Adrenal gland (tissue), 5 donors: ENCODE data around the gene LMNTD2.

Experiments
- POLR2A ChIP-seq, 2 donors: fragments of 450-650 bp; IDR thresholded peaks; one replicate each; pipeline ENCODE4 v1.6.1; 2017; ENCODE audit warnings: antibody characterized with exemption in 2 of 2, mild to moderate bottlenecking in 2 of 2, moderate library complexity in 1 of 2
- TF ChIP-seq, protein P1 (sequence below), 6 experiments: fragments of 450-650 bp in 4 of 6; fragments of 200-600 bp in 2 of 6; sonication (generic) in 1 of 6; IDR thresholded peaks; 1 replicate in 5 of 6; 2 replicates in 1 of 6; pipeline versions ENCODE4 v1.5.1 to v1.8.0; 2016 to 2021; ENCODE audit warnings: antibody characterized with exemption in 6 of 6, mild to moderate bottlenecking in 2 of 6, moderate library complexity in 1 of 6
- donor health status: DM: no; HTN: no; CAD: no.

DNA sequence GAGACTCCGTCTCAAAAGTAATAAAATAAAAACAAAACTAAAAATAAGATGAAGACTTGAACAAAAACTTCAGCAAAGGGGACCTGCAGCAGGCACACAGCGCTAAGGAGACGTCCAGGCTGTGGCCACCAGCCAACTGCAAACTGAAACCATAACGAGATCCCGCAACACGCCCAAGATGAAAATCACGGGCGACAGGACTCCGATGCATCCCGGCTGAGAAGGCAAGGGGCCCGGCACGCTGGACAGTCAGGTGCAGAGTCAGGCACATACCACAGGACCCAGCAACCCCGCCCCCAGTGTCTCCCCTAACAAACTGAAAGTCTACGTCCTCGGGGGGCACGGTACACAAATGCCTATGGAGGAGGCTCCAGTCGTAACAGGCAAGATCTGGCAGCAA is 34.3 kb downstream of the LMNTD2 start:
- TF ChIP-seq, protein P1, sequence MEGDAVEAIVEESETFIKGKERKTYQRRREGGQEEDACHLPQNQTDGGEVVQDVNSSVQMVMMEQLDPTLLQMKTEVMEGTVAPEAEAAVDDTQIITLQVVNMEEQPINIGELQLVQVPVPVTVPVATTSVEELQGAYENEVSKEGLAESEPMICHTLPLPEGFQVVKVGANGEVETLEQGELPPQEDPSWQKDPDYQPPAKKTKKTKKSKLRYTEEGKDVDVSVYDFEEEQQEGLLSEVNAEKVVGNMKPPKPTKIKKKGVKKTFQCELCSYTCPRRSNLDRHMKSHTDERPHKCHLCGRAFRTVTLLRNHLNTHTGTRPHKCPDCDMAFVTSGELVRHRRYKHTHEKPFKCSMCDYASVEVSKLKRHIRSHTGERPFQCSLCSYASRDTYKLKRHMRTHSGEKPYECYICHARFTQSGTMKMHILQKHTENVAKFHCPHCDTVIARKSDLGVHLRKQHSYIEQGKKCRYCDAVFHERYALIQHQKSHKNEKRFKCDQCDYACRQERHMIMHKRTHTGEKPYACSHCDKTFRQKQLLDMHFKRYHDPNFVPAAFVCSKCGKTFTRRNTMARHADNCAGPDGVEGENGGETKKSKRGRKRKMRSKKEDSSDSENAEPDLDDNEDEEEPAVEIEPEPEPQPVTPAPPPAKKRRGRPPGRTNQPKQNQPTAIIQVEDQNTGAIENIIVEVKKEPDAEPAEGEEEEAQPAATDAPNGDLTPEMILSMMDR (IDR thresholded peaks at IDR 0.05): no peak
- TF ChIP-seq POLR2A (IDR thresholded peaks at IDR 0.05): no peak
